Measurements from ENCODE around the gene ACSL5. TPM values are rescaled to one million over a fixed set of nuclear protein-coding genes. Genes with fewer than 3 reads are reported as not detected.

Gene ACSL5
- total and polyA plus RNA-seq, 10 of the 15 experiments (the other 5 are each of a cell fraction or from before 2014, with no cell fraction given) = 22.3 to 57.0 (median 46.4) TPM

GRCh38 chr10:112446855-112447619 is 73.1 kb downstream of the ACSL5 start, which contains the start of the genes VTI1A and ZDHHC6 (continued):
- no peak; the same call in 1 of the 2 replicates for TF ChIP-seq MLLT1 (IDR thresholded peaks at IDR 0.05)
- TF ChIP-seq ZSCAN29 (IDR thresholded peaks at IDR 0.05) = peak; percentile 81
- TF ChIP-seq KDM1A (IDR thresholded peaks at IDR 0.05; ENCODE audit: borderline replicate concordance) = no peak
- TF ChIP-seq ATF3 (IDR thresholded peaks at IDR 0.05; ENCODE audit: borderline replicate concordance, extremely low read depth, low read depth, low read length) = no peak
- TF ChIP-seq ZNF622 (IDR thresholded peaks at IDR 0.05) = no peak
- TF ChIP-seq YBX1 (IDR thresholded peaks at IDR 0.05) = no peak
- no peak for TF ChIP-seq SUZ12 (IDR thresholded peaks at IDR 0.05; ENCODE audit: unreplicated experiment)
- TF ChIP-seq SP1 (IDR thresholded peaks at IDR 0.05; ENCODE audit: low read depth, low read length) = no peak
- TF ChIP-seq CBX5 (IDR thresholded peaks at IDR 0.05; ENCODE audit: low read depth) = peak; percentile 72; the same call in 1 of the 2 replicates
- TF ChIP-seq EZH2 (IDR thresholded peaks at IDR 0.05; ENCODE audit: borderline replicate concordance, control insufficient read depth, low read depth, low read length) = no peak
- TF ChIP-seq NBN (IDR thresholded peaks at IDR 0.05) = peak; percentile 90
- no peak for TF ChIP-seq CEBPB (IDR thresholded peaks at IDR 0.05; ENCODE audit: borderline replicate concordance in 1 of 2, low read depth in 2 of 2, low read length in 2 of 2)
- TF ChIP-seq FOS (IDR thresholded peaks at IDR 0.05; ENCODE audit: borderline replicate concordance, extremely low read depth, insufficient read length) = no peak
- no peak; the same call in 1 of the 2 replicates for TF ChIP-seq BMI1 (IDR thresholded peaks at IDR 0.05; ENCODE audit: borderline replicate concordance)
- peak; percentile 84; the same call in 1 of the 2 replicates for TF ChIP-seq ELK1 (IDR thresholded peaks at IDR 0.05; ENCODE audit: low read depth, low read length)
- TF ChIP-seq CTCF (IDR thresholded peaks at IDR 0.05 in 2 of 3, conservative IDR thresholded peaks at IDR 0.05 in 1 of 3; ENCODE audit: control insufficient read depth in 2 of 3, extremely low read depth in 1 of 3, insufficient read depth in 1 of 3, low read depth in 3 of 3, low read length in 3 of 3) = peak; percentile 24 to 32 (median 31); a peak in 3 of 6 replicates
- TF ChIP-seq PRDM15 (CRISPR knock-in tag; IDR thresholded peaks at IDR 0.05) = no peak
- TF ChIP-seq CREB1 (IDR thresholded peaks at IDR 0.05; ENCODE audit: low read depth) = peak; percentile 80; the same call in 1 of the 2 replicates
- TF ChIP-seq BACH1 (IDR thresholded peaks at IDR 0.05; ENCODE audit: borderline replicate concordance) = no peak
- TF ChIP-seq HDAC6 (IDR thresholded peaks at IDR 0.05; ENCODE audit: unreplicated experiment) = no peak

Data from GM12878 (cell line).